NCI-H748 (cell line): ENCODE measurements around the gene ANXA4.
A peak's percentile ranks its signal among the peaks of the same experiment; 100 is the strongest.
"Not testable (repeated sequence)": the region's sequence is repeated elsewhere in the genome, so short reads cannot be mapped to it uniquely, and the experiment has no call there.

Source experiments
- DNase-seq: peaks from one replicate; lab custom pipeline; 2025; ENCODE audit not compliant: unreplicated experiment; lab: John Stamatoyannopoulos, UW

ANXA4 gene

DNA sequence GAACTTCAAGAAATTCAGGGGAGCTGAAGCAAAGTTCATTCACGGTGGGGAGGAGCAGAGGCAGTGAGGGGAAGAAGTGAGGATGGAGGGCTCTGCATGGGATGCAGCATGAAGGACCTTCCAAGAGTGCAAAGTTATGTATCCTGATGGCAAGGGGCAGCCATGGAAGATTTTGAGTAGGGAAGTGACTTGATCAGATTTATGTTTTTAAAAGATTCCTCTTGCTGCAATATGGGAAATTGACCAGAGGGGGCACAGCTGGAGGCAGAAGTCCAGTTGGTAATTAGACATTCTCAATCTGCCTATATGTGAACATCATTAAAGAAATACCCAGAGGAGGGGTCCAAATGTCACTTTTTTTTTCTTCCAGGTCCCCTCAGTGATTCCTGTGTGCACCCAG is 21.5 kb upstream of the ANXA4 start:
- DNase-seq = no peak

DNA sequence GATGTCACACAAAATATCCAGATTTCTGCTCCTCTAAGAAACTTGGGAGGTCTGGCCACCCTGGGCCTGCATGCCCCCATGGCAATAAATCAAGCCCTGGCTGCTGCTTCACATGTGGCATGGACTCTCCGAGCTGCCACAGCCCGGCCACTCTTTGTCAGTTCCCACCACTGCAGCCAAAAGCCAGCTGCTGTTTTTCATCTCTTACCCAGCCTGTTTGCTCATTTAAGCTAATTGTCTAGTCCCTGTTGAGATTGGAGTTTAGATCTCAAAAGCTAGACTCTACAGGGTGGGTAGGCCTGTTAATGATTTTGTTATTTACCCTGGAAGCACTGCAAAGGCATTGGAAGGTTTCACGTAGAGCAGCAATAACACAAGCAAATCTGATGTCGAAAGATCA is 20.9 kb upstream of the ANXA4 start:
- DNase-seq = peak; percentile 14

DNA sequence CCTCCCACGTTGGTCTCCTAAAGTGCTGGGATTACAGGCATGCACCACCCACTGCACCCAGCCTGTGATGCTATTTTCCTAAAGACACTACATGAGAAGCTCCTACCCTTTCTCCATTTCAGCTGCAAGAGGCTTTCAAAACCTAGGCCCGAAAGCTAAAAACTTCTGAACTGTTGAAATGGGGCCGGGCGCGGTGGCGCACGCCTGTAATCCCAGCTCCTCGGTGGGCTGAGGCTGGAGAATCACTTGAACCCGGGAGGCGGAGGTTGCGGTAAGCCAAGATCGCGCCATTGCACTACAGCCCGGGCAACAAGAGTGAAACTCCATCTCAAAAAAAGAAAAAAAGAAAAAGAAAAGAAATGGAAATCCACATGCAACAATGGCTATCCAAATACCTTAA is 18.1 kb upstream of the ANXA4 start:
- DNase-seq = no peak

DNA sequence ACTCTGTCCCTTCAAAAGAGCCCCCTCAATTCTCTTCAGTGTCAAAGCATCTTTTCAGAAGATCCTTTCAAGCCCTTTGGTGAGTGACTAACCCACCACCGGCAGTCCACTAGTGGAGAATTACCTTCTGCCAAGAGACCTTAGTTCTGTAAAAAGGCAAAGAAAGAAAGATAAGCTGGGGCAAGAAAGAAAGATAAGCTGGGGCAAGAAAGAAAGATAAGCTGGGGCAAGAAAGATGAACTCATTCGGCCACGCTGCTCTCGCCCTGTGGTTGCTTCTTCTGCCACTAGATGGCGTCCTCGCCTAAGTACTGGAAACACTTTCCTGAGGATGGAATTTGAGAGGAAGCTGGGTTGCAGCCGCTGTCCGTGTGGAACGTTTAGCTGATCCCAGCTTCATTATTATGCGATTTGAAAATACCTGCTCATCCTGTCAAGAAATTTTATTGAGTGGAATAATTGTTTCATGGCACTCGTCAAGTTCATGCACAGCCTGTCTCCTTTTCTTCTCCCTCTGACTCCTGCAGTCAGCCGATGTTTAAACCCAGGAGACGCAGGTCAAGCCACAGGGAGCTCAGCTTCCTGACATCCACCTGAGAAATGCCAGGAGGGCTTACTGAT is 17.3 kb upstream of the ANXA4 start:
- DNase-seq = peak; percentile 70

DNA sequence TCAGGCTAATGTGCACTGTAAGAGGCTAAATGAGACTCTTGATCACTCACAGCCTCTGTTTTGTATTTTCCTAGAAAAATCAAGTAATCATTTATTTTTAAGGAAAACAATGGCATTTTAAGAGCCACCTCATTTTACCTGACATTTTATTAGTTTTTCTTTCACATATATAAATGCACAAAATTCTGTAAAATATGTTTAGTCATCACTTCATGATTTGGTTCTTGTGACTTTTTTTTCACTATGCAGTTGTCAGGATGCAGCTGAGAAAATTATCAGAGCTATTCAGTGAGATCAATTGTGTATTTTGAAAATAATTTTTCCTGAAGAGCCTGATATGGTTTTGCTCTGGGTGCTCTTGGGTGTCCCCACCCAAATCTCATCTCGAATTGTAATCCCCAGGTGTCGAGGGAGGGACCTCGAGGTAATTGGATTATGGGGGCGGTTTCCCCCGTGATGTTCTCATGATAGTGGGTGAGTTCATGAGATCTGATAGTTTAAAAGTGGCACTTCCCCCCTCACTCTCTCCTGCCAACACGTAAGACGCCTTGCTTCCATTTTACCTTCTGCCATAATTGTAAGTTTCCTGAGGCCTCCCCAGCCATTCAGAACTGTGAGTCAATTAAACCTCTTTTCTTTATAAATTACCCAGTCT is 16.1 kb upstream of the ANXA4 start:
- no peak for DNase-seq

DNA sequence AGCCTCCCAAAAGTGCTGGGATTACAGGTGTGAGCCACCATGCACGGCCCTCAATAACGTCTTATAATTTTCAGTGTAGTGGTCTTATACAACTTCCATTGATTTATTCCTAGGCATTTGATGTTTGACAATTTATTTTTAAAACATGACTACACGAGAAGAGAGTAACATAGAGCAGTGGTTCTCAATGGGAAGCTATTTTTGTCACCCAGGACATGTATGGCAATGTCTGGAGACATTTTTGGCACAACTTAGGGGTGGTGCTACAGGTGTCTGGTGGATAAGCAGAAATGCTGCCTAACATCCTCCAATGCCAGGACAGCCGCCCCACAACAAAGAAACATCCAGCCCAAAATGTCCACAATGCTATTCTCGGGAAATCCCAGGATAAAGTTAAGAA is 12.7 kb upstream of the ANXA4 start:
- no peak for DNase-seq

DNA sequence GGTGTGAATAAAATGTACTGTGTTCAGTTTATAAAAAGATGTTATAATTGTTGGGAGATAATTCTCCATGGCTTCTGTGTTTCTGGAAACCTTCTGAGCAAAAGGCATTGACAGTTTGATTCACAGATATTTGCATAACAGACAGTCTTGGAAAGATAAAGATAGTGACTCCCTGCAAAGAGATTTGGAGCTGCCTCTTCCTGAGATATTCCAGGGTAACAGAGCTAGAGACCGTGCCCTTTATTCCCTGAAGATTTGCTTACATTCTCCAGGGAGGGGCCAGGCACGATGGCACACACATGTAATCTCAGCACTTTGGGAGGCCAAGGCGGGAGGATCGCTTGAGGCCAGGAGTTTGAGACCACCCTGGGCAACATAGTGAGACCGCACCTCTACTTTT is 12.2 kb upstream of the ANXA4 start:
- no peak for DNase-seq

DNA sequence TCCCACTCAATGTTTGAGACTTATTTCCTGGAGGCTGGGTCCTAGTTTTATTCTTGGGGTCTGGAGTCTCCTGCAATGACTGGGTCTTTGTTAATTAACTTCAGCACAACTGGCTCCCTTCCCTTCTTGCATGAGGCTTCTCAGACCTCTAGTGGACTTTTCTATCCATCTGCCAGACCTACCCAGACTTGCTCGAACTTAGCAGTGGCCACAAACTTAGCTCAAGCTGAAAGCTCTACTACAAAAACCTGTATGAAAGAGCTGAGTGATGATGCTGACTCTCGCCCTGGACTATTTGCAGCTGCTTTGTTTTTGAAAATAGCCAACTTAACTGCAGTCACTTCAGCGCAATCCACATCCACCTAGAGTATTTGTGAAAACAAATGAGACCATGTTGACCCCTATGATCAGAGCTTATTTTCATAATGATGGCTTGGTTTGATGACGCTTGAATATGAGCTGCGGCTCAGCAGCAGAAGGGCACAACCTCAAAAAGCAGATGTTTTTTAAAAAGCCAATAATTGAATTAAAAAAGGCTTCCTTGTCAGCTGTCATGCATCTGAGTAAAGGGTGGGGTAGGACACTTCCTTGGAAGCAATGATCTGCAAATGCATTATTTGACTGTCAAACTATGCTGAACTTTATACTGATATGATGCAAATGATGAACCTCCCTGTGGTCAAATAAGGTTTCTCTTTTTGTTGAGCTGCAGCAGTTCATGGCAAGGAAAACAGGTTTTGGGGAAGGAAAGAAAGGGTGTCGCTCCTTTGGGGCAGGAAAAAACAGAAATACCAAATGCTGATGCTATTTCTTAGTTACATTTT is 10.6 kb upstream of the ANXA4 start:
- no peak for DNase-seq

DNA sequence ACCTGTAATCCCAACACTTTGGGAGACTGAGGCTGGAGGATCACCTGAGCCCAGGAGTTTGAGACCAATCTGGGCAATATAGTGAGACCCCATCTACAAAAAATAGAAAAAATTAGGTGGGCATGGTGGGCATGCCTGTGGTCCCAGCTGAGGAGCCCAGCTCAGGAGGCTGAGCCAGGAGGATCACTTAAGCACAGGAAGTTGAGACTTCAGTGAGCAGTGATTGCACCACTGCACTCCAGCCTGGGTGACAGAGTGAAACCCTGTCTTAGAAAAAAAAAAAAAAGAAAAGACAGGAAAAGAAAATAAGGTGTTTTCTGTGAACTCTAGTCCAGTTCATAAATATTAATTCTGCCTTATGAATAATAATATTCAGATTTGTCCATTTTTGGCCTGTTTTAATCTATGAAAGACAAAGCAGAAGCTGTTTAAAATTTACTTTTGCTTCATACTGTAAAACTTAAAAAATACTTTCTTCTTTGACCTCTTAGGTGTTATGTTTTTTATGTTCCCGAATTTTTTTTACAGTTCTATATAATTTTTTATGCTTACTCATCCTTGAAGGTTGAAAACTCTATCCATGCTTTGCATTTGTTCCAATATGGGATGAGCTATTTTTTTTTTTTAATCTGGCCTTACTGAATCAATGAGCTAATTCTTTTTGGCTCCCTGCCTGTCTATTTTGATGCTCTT is 8.4 kb upstream of the ANXA4 start:
- DNase-seq = no peak

DNA sequence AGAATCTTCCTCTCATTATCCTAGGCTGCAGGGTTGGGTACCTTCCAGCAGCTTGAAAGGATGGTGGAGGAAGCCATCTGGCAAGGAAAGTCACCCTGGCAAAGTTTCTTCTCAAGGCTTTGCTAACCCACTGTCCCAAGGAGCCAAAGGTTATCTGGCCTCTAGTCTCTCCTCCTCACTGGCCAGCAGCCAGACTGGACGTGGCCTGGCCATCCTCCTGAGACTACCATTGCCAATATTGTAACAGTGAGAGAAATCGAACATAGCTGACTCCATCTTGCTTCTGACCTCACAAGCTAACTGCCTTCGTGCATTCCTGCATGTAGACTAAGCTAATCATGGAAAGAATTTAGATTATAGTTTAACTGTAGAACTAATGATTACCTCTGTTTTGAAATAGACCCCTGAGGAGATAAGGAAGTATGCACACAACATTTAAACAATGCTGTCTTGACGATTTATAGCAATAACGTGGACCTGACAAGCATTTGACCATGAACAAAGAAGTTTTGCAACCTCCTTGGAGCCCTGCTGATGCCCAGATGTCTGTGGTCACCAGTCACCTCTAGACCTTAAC is 7.8 kb upstream of the ANXA4 start:
- DNase-seq = no peak

DNA sequence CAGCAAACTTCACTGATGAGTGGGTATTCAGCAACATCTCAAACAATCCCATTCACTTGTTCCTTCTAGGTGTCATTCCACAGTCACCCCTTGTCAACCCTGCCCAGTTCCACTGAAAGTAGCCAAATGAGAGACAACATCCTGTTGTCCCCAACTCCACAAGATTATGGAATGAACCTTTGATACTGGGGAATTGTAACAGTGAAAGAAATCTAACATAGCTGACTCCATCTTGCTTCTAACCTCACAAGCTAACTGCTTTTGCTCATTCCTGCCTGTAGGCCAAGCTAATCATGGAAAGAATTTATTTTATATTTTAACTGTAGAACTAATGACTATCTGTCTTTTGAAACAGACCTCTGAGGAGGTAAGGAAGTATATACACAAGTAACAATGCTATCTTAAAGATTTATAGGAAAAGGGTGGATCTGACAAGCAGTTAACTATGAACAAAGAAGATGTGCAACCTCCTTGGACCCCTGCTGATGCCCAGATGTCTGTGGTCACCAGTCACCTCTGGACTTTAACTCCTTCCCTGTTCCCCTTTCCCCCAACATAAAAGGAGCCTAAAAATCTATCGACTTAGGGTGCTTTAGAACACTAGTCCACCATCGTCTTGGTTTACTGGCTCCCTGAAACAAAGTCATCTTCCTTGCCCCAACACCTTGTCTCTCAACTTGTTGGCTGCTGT is 6.9 kb upstream of the ANXA4 start:
- DNase-seq = no peak

DNA sequence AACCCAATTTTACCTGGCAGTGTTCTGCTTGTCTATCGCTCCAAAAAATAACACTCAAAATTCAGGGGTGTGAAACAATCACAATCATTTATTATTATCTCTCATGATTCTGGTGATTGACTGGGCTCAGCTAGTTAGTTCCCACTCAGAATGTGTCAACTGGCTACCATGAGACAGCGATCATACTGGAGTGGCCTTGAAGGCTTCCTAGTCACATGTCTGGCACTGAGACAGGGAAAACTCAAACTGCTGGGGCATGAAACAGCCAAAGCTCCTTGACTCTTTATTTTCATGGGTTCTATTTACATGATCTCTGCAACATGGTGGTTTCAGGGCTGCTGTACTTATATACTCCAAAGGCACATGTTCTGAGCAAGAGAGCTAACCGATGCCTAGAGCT is 6.2 kb upstream of the ANXA4 start:
- DNase-seq = no peak

DNA sequence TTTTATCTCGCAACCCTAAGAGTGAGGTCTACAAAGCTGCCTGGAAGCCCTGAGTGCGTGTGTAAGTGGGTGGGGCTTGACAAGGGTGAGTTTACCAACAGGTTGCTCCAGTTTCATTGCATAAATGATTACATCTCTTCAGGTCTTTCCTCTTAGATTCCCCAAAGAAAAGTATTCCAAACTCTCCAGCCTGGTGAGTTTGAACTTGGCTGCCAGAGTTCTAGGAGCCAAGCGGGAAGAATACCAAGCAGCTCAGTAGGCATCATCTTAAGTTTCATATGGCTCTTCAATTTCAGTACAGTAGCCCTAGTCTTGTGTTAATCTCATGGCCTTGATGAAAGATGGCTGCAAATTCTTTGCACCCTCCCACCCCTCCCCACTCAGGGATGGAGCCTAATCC is 3.8 kb upstream of the ANXA4 start:
- DNase-seq = not testable (repeated sequence)

DNA sequence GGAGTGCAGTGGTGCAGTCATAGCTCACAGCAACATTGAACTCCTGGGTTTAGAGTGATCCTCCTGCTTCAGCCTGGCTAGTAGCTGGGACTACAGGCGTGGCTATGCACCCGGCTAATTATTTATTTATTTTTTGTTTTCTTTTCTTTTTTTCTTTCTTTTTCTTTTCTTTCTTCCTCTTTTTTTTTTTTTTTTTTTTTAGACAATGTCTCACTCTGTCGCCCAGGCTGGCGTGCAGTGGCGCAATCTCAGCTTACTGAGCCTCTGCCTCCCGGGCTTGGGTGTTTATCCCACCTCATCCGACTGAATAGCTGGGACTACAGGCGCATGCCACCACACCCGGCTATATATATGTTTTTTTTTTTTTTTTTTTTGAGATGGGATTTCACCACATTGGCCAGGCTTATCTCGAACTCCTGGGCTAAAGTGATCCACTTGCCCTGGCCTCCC is 1.4 kb upstream of the ANXA4 start:
- DNase-seq = no peak

DNA sequence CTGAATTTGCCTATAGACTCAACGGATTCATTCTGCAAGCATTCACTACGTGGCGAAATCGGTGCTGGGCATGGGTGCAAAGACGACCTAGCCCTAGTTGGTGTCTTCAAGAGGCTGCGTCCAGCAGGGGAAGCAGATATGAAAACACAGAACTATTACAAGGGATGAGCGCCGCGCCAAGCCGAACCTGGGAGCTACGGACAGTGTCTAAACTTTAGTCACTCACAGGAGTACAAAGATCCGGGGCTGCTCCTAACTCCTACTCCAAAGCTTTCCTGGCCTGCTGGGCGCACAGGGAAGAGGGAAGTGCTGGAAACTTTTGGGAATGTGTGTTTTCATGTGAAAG is 732 bp upstream of the ANXA4 start:
- DNase-seq = peak; percentile 36

DNA sequence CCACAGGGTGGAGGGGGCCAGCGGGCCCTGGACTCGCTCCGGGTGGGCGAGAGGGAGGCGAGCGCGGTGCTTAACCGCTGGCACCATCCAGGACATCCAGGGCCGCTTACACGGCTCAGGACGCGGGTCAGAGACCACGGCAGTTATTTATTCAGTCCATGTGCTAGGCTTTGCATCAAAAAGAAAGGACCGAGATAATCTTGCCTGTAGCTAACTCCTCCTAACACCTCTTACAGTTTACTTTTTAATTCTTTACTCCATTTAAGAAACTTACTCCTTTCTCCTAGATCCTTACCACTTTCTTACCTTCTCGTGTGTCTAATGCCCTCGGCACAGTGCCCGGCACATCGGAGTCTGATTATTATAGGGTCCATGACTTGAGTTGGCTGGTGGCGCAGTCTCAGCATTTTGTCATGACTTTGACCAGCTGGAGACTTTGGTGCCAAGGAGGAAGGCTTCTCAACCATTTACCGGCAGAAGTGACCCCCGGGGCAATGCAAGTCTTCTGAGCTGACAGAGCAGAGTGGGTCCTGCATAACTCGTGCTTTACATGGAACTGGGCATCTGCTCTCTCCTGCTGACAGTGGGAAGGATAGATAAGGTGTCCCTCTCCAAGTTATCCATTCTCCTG is 503 bp downstream of the ANXA4 start:
- no peak for DNase-seq

DNA sequence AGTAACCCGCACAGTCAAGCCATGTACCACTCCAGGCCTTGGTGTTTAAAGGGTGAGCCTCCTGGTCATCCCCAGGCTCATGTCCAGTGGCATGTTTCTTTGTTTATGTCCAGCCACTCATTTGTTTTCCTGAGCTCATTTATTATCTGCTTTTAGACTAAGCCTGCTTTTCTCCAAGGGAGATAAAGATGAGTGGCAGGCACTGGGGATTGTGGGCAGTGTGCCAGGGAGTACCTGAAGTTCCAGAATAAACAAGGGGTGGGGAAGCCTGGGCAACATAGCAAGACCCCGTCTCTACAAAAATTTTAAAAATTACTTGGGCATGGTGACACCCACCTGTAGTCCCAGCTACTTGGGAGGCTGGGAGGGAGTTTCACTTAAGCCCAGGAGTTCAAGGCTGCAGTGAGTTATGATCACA is 1.9 kb downstream of the ANXA4 start:
- no peak for DNase-seq

DNA sequence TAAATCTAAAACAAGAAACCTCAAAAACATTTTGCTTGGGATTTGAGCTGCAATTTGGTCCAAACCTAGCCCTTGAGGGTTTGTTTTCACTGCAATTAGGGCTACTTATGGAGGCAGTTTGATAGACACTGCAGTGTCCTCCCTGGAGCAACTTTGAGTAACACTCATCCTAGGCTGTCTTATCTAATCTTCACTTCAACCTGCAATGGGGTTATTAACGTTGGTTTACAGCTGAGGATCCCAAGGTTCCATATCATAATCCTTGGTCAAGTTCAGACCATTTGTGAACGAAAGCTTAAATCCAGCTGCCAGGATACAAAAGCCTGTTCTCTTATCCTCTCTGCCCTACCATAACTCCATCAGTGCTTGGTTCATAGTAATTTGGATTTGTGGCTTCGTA is 2.5 kb downstream of the ANXA4 start:
- no peak for DNase-seq

DNA sequence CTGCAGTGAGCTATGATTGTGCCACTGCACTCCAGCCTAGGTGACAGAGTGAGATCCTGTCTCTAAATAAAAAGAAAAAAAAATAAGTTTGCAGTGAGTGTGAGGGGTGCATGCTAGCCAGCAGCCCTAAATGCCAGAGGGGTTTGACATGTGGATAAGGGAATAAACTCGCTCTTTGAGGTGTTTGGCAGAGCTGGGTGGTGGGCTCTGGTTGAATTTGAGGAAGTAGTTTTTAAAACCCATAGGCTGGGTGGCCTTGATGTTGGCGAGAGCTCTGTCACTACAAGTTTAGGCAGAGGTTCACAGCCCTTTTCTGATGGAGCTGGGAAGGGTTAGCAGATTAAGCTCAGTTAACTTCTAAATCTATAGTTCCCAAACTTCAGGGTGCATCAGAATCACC is 3.1 kb downstream of the ANXA4 start:
- DNase-seq = no peak

DNA sequence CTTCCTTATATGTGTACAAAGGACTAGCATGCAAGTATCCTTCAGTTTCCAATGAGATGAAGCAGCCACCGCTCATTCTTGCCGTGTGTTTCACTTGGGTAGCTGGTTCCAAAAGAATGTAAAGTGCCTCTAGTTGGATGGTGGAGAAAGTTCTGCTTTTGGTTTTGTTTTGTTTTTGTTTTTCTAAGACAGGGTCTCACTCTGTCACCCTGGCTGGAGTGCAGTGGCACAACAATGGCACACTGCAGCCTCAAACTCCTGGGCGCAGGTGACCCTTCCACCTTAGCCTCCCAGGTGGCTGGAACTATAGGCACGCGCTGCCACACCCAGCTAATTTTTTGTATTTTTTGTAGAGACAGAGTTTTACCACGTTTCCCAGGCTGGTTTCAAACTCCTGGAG is 8.3 kb downstream of the ANXA4 start:
- no peak for DNase-seq
